Activated CD4-positive, alpha-beta T cell treated with anti-CD3 and anti-CD28 coated beads, Interleukin-2, amount 50 U/mL, for 16 hours (primary cell): ENCODE measurements around the gene STON2.
A peak's percentile ranks its signal among the peaks of the same experiment; 100 is the strongest.

ENCODE experiments used
- DNase-seq: peaks from one replicate; pipeline ENCODE4 v3.0.0-alpha.2; 2020

STON2 gene

GRCh38 chr14:81301371-81301770 is 98.8 kb downstream of the STON2 start:
- DNase-seq: no peak

GRCh38 chr14:81298911-81299310 is 101.2 kb downstream of the STON2 start:
- DNase-seq: no peak

- no peak for DNase-seq
Observed at GRCh38 chr14:81298122-81298521, 102.0 kb downstream of the STON2 start.

- DNase-seq: no peak
Observed at GRCh38 chr14:81295958-81296923, 103.9 kb downstream of the STON2 start.

GRCh38 chr14:81289516-81289915 is 110.6 kb downstream of the STON2 start:
- no peak for DNase-seq

- no peak for DNase-seq
Observed at GRCh38 chr14:81286574-81287370, 113.4 kb downstream of the STON2 start.

GRCh38 chr14:81285245-81285644 is 114.9 kb downstream of the STON2 start:
- DNase-seq: no peak

GRCh38 chr14:81281332-81281731 is 118.8 kb downstream of the STON2 start:
- no peak for DNase-seq

GRCh38 chr14:81280136-81280791 is 119.9 kb downstream of the STON2 start:
- DNase-seq: no peak

- no peak for DNase-seq
Observed at GRCh38 chr14:81277096-81277495, 123.0 kb downstream of the STON2 start.

- DNase-seq: no peak
Observed at GRCh38 chr14:81276073-81277069, 123.8 kb downstream of the STON2 start.

GRCh38 chr14:81275305-81276072 is 124.6 kb downstream of the STON2 start:
- no peak for DNase-seq

- no peak for DNase-seq
Observed at GRCh38 chr14:81273961-81274575, 126.1 kb downstream of the STON2 start.

GRCh38 chr14:81273521-81273920 is 126.6 kb downstream of the STON2 start:
- DNase-seq: no peak

GRCh38 chr14:81272317-81272716 is 127.8 kb downstream of the STON2 start:
- no peak for DNase-seq

- no peak for DNase-seq
Observed at GRCh38 chr14:81269979-81270375, 130.1 kb downstream of the STON2 start.

GRCh38 chr14:81269100-81269978 is 130.8 kb downstream of the STON2 start:
- DNase-seq: peak; percentile 58

GRCh38 chr14:81268016-81268416 is 132.1 kb downstream of the STON2 start:
- peak; percentile 2 for DNase-seq

GRCh38 chr14:81265636-81266169 is 134.4 kb downstream of the STON2 start:
- DNase-seq: no peak
